Psoas muscle (tissue), 8 donors: Measurements from ENCODE around the gene USP21. TPM values are rescaled to one million over a fixed set of nuclear protein-coding genes. Genes with fewer than 3 reads are reported as not detected.

Experiments
- ATAC-seq, 4 donors: fragments of 200-7000 bp; cut with Tn5 transposase; one replicate each; pipeline ENCODE4 v1.9.1; 2020; ENCODE audit warnings: moderate library complexity in 3 of 4, mild to moderate bottlenecking in 2 of 4
- DNase-seq, 2 donors: peaks; one replicate each; pipeline ENCODE4 v3.0.0-alpha.2; 2020
- H3K27ac ChIP-seq: fragments of 200-600 bp; one replicate; pipeline ENCODE4 v1.8.0; 2022
- H3K27me3 ChIP-seq, 3 donors: fragments of 200-600 bp in 1 of 3; one replicate each; pipeline versions ENCODE4 v1.6.1 to v1.8.0; 2013 to 2022; ENCODE audit warnings: low read length in 2 of 3, mild to moderate bottlenecking in 2 of 3, moderate library complexity in 1 of 3; ENCODE audit not compliant: insufficient read depth in 3 of 3
- H3K36me3 ChIP-seq, 2 donors: fragments of 200-600 bp in 1 of 2; one replicate each; pipeline versions ENCODE4 v1.6.1 to v1.8.0; 2013 to 2022; ENCODE audit warnings: low read depth in 1 of 2, mild to moderate bottlenecking in 1 of 2, moderate library complexity in 1 of 2; ENCODE audit not compliant: insufficient read depth in 1 of 2
- H3K4me1 ChIP-seq: fragments of 200-600 bp; one replicate; pipeline ENCODE4 v1.8.0; 2022
- H3K4me3 ChIP-seq: fragments of 200-600 bp; one replicate; pipeline ENCODE4 v1.8.0; 2022; ENCODE audit warnings: mild to moderate bottlenecking
- H3K9me3 ChIP-seq: fragments of 200-600 bp; one replicate; pipeline ENCODE4 v1.8.0; 2022
- WGBS, 3 donors: extraction: QIAGEN DNeasy Blood & Tissue Kit; methylation state at CpG; one replicate each; pipeline versions ENCODE4 v1.1.6 to v1.1.7; 2013; 5-methylcytosine and 5-hydroxymethylcytosine counted together
- intact Hi-C, 2 donors: fragments of 100-400 bp; cut with DNase I; formaldehyde crosslinking; loops; one replicate each; pipeline versions ENCODE4 v1.11.0 to v1.14.2; 2022
- polyA plus RNA-seq, 3 donors: library from polyadenylated mRNA; stranded (reverse); fragments of 200-250 nt; gene quantifications; one replicate each; pipeline ENCODE4 v1.2.3, GENCODE V29; 2013
- total RNA-seq, 4 donors: library from RNA; stranded (reverse); fragmentation: NEBNext Ultra II Directional in 2 of 4; extraction: Animal tissue kit (Norgen Biotek cat#: 25700) in 2 of 4; gene quantifications; one replicate each; pipeline versions ENCODE4 v1.2.1 to v1.2.4, GENCODE V29; 2021 to 2023
- TF ChIP-seq, protein P1 (sequence below): fragments of 200-600 bp; IDR thresholded peaks from one replicate; pipeline ENCODE4 v1.8.0; 2022; ENCODE audit warnings: antibody characterized with exemption
- donor health status: healthy with polysubstance abuse.
- donor health status: DM: no; HTN: no; CAD: no; lungs with moderate emphysema.
- donor health status: Bipolar disorder and iron deficiency.
- donor health status: healthy.
- donor health status: DM: yes; HTN: yes; CAD: no.
- donor health status: DM: no; HTN: no; CAD: no.
- donor health status: DM: no; HTN: no; CAD: no.
- donor health status: DM: yes; HTN: yes; CAD: no.

The USP21 gene
- total and polyA plus RNA-seq, 7 donors: 13.4 to 47.3 (median 22.9) TPM

DNA sequence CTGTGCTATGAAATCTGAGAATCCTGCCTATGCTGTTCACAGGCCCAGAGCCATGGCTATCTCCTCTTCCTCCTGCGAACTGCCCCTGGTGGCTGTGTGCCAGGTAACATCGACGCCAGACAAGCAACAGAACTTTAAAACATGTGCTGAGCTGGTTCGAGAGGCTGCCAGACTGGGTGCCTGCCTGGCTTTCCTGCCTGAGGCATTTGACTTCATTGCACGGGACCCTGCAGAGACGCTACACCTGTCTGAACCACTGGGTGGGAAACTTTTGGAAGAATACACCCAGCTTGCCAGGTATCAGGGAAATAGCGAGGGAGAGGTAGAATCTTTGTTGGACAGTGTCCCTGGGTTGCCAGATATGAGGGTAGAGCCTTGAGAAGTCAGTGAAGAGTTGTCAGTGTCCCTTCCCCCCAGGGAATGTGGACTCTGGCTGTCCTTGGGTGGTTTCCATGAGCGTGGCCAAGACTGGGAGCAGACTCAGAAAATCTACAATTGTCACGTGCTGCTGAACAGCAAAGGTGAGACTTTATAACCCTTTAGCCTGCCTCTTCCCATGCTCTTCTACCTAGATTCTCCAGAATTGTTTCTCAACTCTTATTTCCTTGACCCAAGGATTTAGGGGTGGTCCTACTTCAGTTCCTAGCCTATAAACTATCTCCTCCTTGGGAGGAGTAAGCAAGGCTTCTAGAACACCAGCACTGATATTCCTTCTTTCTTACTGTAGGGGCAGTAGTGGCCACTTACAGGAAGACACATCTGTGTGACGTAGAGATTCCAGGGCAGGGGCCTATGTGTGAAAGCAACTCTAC is 40.0 kb upstream of the USP21 start:
- Histone ChIP-seq H3K36me3 (peaks cover 0 to 50% of the 10 kb centered on the region in 2 donors), H3K27ac (peak overlapping the region; percentile 97), H3K9me3 (no peaks in the 10 kb centered on the region), H3K27me3 (no peaks in the 10 kb centered on the region), H3K4me3 (peak overlapping the region; percentile 83), H3K4me1 (peaks cover 42% of the 10 kb centered on the region)
- ATAC-seq: peak; percentile 9 to 52 (median 38)
- intact Hi-C loops: no loop called here
- TF ChIP-seq, protein P1, sequence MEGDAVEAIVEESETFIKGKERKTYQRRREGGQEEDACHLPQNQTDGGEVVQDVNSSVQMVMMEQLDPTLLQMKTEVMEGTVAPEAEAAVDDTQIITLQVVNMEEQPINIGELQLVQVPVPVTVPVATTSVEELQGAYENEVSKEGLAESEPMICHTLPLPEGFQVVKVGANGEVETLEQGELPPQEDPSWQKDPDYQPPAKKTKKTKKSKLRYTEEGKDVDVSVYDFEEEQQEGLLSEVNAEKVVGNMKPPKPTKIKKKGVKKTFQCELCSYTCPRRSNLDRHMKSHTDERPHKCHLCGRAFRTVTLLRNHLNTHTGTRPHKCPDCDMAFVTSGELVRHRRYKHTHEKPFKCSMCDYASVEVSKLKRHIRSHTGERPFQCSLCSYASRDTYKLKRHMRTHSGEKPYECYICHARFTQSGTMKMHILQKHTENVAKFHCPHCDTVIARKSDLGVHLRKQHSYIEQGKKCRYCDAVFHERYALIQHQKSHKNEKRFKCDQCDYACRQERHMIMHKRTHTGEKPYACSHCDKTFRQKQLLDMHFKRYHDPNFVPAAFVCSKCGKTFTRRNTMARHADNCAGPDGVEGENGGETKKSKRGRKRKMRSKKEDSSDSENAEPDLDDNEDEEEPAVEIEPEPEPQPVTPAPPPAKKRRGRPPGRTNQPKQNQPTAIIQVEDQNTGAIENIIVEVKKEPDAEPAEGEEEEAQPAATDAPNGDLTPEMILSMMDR: peak; percentile 34
- WGBS, 3 donors: 18 to 30% (median 18%) methylated on average over 10 of the region's 10 CpGs
- DNase-seq: peak; percentile 56 to 64

DNA sequence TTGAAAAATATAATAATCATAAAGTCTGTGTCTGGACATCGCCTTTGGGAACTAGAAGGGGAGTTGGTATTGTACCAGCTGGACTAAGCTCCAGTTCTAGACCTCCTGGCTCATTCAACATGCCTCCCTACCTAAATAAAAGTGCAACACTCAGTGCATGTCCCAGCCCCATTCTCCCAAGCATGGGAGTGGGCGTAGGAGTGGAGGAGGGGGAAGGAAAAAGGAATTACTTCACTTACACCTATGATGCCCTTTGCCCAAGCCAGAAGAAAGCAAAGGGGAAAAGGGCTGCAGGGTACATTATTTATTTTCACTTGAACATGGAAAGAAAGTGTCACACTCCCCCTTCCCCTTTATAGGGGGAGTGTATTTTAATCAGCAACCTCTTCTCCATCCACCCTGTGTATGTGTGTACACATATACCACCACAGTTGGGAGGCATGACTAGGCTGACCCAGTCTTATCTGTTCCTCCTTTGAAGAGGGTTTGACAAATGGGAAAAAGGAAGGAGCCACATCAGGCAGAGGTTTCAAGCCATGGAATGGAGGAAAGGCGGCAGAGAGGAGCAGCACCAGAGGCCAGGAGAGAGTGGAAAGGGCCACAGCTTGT is 38.2 kb upstream of the USP21 start:
- DNase-seq (no peak), ATAC-seq (no peak)
- peaks cover 24% of the 10 kb centered on the region for H3K4me1 ChIP-seq
- H3K36me3 ChIP-seq: peaks cover 0 to 69% of the 10 kb centered on the region in 2 donors
- no peak overlapping the region for H3K4me3 ChIP-seq
- no peaks in the 10 kb centered on the region for H3K9me3 ChIP-seq
- no peak overlapping the region for H3K27ac ChIP-seq
- TF ChIP-seq, protein P1: no peak
- 88 to 91% (median 89%) methylated on average over 3 of the region's 3 CpGs for WGBS, 3 donors
- intact Hi-C loops: no loop called here
- H3K27me3 ChIP-seq: no peaks in the 10 kb centered on the region

DNA sequence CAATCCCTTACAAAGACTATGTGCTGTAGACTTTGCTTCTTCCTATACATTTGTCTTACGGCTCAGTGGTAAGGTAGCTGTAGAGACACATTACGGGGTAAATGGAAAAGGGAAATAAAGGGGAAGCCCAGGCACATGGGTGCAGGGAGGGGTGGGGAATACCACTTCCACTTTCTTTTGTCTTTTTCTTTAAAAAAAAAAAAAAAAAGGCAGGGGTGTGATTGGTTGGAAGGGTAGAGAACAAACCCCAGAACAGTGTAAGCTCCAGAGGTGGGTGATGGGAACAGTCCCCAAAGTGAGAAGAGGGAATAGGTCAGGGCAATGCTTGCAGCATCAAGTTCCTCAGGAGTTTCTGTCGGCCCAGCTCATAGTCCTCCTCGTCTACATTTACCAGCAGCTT is 37.5 kb upstream of the USP21 start:
- Histone ChIP-seq H3K4me3 (no peak overlapping the region), H3K27ac (no peak overlapping the region), H3K36me3 (peaks cover 0 to 76% of the 10 kb centered on the region in 2 donors), H3K9me3 (no peaks in the 10 kb centered on the region), H3K4me1 (peaks cover 17% of the 10 kb centered on the region), H3K27me3 (no peaks in the 10 kb centered on the region)
- no peak for DNase-seq
- no peak for ATAC-seq
- WGBS, 3 donors: 72 to 79% (median 75%) methylated on average over 4 of the region's 4 CpGs
- intact Hi-C loops: no loop called here
- TF ChIP-seq, protein P1: no peak

DNA sequence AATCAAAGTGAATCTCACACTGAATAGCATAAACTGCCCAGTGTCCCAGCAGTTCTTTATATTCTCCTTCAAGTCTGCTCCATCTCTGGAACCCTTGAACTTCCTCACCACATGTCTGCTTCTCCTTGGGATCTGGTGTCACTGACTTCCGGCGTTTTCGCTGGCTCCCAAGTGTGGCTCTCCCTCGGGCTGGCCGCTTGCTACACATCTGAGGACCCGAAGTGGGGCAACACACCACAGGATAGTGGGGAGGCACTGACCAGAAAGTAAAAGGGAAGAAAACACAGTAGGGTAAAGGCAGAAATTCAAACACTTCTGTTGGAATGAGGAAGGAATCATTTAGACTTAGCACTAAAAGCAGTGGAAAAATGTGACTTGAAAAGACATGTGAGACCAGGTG is 36.3 kb upstream of the USP21 start:
- Histone ChIP-seq H3K27ac (no peak overlapping the region), H3K27me3 (no peaks in the 10 kb centered on the region), H3K4me3 (no peak overlapping the region), H3K36me3 (peaks cover 0 to 87% of the 10 kb centered on the region in 2 donors), H3K4me1 (peaks cover 14% of the 10 kb centered on the region), H3K9me3 (no peaks in the 10 kb centered on the region)
- DNase-seq: no peak
- WGBS, 3 donors: 71 to 85% (median 74%) methylated on average over 6 of the region's 6 CpGs
- no peak for ATAC-seq
- intact Hi-C loops: no loop called here
- TF ChIP-seq, protein P1: no peak
